Effector CD8-positive, alpha-beta T cell (primary cell): Measurements from ENCODE around the gene TEKTIP1.
"Not testable (repeated sequence)": the region's sequence is repeated elsewhere in the genome, so short reads cannot be mapped to it uniquely, and the experiment has no call there.

Source experiments
- DNase-seq: peaks from one replicate; lab custom pipeline; 2025; lab: John Stamatoyannopoulos, UW

The TEKTIP1 gene

DNA sequence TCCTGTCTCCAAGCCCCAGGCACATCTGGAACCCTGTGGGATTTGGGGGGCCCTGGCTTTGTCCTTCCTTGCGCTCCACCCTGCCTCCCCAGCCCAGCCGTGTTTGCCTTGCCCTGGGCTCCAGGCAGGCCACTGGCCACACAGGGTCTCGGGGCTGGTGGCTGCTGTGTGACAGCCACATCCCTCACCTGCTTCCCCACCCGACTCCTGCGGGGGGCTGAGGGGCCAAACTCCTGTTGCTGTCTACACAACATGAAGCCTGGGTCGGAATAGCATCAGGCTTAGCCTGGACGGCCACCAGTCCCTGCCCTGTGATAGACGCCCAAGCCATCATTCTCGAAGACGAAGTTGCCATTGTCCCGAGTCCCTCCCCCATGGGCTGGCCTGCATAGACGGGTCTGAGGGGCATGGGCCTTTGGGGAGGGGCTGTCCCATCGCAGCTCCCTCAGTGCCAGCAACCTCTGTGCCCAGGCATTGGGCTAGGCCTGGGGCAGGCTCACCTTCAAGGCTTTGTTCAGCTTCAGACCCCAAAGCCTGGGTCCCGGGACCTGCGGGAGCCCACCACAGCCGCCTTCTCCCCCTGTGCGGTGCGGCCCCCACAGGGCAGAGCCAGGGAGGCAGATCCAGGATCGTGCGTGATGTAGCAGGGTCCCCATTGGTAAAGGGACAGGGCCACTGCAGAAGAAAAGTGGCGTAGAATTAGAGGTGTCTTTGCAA is 15.5 kb upstream of the TEKTIP1 start:
- no peak for DNase-seq

DNA sequence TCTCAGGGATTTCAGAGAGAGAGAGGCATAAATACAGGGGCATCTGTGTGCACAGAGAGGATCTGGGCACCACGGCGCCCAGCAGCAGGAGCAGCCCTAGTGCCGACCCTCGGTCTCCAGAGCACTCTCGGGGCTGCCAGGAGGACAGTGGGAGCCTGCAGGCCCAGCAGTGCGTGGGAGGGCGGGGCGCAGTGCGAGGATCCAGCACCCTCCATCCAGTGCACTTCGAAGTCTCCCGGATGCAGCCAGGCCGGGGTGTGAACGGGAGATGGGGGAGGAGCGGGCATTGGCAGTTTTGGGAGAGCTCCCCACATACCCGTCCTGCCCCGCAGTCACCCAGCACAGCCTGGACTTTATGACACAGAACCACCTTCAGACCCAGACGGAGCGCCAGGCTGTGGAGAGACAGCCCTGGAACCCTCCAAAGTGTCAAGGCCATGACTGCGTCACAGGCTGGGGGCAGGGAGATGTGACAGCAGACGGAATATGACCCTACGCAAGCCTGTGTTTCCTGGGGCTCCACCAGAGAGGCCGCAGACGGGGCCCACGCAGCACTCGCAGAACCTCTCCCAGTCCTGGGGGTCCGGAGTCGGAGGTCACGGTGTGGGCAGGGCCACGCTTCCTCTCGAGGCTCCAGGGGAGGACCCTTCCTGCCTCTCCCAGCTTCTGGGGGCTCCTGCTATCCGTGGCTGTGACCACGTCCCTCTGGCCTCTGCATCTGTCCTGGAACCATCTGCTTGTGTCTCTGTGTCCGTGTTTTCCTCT is 14.7 kb upstream of the TEKTIP1 start:
- DNase-seq, result no peak

DNA sequence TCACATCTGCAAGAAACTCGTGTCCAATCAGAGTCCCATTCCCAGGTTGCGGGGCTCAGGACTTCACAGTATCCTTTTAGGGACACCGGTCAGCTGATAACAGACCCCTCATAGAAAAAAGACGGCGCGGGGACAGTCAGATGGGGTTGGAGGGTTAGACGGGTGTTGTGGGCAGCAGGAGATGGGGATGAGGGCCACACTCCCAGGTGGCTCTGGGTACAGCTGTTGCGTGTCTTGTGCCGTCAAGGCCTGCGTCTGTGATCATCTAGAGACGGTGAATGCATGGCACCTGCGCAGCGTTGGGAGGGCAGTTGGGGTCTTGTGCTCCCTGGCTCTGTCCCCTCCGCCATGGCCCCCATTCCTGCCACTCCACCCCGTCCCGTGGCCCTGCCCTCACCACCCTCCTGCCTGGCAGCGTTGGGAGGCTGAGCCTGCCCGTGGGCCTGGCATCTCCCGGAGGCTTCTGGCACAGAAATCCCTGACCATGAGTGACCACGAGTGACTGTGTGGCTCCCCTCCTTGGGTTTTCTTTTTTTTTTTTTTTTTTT is 14.0 kb upstream of the TEKTIP1 start:
- no peak for DNase-seq

DNA sequence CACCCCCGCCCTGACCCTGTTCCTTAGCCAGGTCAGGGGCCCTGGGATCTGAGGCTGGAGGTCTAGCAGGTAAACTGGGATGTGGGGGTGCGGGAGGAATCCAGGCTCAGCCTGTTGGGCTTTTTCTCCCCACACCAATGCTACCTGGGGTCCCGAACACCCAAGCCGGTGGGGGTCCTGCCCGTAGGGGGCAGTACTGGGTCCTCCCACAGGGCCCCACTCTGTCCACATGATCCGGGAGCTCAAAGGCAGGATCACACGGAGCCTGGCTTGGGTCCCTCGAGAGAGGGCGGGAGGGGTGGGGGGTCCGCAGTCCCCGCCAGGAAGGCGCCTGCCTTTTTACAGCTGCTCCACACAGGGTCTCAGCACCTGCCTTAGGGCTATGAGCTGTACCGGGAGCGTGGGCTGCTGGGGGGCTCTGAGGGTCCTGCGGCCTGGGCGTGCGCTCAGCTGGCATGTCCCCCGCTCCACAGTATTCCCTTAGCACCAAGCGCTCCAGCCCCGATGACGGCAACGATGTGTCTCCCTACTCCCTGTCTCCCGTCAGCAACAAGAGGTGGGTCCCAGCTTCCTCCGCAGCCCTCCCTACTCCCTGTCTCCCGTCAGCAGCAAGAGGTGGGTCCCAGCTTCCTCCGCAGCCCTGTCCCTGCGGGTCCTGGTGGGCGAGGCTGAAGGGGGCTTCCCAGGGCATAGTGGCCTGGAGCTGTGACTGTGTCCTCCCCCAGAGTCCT is 12.3 kb upstream of the TEKTIP1 start:
- no peak for DNase-seq

DNA sequence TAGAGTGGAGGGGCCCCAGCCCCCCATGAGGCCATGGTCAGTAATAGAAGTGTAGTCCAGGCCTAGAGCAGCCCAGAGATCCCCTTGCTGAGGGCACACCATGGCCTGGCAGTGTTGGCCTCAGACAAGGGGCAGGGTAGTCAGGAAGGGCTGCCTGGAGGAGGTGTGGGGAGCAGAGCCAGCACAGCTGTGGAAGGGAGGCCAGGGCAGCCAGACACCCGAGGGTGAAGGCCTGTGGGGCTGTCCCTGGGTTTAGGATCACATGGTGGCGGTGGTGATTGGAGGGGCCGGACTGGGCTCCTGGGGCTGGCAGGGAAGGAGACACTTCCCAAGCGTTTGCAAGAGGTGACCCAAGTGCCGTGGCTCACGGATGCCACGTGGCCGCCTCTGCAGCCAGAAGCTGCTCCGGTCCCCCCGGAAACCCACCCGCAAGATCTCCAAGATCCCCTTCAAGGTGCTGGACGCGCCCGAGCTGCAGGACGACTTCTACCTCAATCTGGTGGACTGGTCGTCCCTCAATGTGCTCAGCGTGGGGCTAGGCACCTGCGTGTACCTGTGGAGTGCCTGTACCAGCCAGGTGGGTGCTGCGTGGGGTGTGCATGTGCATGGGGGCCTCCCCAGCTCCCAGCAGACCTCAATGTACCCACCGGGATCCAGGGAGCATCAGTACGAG is 11.6 kb upstream of the TEKTIP1 start:
- no peak for DNase-seq

DNA sequence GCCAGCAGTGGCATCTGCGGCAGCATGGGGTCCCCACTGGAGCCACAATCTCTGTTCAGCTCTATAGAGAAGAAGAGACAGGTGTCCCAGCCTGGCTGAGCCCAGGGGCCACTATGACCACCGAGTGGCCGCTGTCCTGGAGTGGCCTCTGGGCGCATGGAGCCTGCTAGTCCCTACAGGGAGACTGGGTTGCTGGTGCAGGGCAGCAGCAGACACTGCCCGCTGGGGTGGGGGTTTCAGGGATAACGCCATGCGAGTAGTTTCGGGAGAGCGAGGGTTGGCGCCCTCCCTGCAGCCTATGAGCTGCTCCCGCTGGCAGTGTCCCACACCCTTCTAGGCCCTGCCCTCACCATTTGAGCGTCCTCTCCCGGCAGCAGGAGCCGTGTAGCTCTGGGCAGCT is 10.9 kb upstream of the TEKTIP1 start:
- no peak for DNase-seq

DNA sequence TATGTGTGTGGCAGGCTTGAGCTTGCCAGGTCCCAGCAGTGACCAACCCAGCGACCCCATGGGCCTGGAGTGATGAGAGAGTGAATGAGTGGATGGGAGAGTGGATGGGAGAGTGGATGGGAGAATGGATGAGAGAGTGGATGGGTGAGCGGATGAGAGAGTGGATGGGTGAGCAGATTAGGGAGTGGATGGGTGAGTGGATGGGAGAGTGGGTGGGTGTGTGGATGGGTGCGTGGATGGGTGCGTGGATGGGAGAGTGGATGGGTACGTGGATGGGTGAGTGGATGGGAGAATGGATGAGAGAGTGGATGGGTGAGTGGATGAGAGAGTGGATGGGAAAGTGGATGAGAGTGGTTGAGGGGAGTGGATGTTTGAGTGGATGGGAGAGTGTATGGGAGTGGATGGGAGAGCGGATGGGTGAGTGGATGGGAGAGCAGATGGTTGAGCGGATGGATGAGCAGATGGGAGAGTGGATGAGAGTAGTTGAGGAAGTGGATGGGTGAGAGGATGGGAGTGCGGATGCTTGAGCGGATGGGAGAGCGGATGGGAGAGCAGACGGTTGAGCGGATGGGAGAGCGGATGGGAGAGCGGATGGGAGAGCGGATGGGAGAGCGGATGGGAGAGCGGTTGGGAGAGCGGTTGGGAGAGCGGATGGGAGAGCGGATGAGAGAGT is 10.3 kb upstream of the TEKTIP1 start:
- no peak for DNase-seq

DNA sequence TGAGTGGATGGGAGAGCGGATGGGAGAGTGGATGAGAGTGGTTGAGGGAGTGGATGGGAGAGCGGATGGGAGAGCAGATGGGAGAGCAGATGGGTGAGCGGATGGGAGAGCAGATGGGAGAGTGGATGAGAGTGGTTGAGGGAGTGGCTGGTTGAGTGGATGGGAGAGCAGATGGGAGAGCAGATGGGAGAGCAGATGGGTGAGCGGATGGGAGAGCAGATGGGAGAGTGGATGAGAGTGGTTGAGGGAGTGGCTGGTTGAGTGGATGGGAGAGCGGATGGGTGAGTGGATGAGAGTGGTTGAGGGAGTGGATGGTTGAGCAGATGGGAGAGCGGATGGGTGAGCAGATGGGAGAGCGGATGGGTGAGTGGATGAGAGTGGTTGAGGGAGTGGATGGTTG is 9.7 kb upstream of the TEKTIP1 start:
- DNase-seq, result not testable (repeated sequence)

DNA sequence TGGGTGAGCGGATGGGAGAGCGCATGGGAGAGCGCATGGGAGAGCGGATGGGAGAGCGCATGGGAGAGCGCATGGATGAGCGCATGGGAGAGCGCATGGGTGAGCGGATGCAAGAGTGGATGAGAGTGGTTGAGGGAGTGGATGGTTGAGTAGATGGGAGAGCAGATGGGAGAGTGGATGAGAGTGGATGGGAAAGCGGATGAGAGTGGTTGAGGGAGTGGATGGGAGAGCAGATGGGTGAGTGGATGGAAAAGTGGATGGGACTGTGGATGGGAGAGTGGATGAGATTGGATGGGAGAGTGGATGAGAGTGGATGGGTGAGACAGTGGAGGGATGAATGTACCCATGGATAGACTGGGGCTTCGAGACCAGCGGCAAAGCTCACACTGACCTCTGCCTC is 8.6 kb upstream of the TEKTIP1 start:
- no peak for DNase-seq

DNA sequence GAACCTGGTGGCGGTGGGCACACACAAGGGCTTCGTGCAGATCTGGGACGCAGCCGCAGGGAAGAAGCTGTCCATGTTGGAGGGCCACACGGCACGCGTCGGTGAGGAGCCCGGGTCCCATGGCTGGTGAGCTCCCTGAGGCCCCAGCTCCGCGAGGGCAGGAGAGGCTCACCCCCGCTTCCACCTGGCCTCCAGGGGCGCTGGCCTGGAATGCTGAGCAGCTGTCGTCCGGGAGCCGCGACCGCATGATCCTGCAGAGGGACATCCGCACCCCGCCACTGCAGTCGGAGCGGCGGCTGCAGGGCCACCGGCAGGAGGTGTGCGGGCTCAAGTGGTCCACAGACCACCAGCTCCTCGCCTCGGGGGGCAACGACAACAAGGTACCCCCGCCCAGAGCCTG is 7.3 kb upstream of the TEKTIP1 start:
- no peak for DNase-seq

DNA sequence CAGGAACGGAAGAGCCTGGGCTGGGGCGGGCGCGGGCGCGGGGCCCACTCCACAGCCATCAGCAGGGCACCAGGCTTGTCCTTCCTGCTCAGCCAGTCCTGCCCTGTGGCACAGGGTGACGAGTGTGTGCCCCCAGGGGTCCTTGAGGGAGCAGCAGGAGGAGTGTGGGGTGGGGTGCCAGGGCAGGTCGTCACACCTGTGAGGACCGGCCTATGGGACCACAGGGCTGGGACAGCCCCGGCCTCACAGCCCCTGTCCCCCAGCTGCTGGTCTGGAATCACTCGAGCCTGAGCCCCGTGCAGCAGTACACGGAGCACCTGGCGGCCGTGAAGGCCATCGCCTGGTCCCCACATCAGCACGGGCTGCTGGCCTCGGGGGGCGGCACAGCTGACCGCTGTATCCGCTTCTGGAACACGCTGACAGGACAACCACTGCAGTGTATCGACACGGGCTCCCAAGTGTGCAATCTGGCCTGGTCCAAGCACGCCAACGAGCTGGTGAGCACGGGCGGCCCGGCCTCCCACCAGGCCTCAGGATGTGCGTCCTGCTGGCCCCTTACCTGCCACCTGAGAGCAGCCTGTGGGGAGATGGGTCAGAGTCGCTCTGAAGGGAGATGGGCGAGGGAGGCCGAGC is 6.7 kb upstream of the TEKTIP1 start:
- no peak for DNase-seq

DNA sequence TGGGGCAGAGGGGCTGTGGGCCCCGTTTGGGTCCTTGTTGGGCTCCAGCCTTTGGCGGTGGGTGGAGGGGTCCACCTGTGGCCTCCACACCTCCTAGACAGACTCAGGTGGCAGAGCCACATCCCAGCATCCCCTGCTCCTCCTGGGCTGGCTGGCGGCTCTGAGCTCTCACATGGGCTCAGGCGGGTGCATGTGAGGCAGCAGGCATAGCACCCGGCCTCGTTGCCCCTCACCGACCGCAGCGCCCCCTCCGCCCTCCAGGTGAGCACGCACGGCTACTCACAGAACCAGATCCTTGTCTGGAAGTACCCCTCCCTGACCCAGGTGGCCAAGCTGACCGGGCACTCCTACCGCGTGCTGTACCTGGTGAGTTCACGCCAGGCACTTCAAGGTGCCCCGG is 5.9 kb upstream of the TEKTIP1 start:
- DNase-seq, result no peak

DNA sequence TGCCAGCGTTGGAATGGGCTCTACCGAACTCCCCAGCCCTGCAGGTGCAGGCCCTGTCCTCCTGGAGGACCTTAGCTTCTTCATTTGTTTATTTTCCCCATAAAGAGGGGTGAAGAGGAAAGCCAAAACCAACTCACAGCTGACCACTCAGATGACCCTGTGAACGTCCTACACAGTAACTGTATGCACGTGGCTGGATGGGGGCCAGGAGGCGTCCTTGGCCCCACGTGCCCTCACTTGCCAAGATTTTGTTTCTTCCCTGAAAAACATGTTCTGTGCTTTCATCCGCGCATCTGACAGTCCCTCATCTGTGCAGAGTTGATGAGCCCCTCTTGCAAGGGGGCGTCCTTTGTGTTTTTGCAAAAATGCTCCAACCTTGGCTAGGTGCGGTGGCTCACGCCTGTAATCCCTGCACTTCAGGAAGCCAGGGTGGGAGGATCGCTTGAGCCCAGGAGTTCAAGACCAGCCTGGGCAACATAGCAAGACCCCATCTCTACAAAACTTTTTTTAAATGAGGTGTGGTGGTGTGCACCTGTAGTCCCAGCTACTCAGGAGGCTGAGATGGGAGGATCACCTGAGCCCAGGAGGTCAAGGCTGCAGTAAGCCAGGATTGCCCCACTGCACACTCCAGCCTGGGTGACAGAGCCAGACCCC is 5.3 kb upstream of the TEKTIP1 start:
- DNase-seq, result no peak

DNA sequence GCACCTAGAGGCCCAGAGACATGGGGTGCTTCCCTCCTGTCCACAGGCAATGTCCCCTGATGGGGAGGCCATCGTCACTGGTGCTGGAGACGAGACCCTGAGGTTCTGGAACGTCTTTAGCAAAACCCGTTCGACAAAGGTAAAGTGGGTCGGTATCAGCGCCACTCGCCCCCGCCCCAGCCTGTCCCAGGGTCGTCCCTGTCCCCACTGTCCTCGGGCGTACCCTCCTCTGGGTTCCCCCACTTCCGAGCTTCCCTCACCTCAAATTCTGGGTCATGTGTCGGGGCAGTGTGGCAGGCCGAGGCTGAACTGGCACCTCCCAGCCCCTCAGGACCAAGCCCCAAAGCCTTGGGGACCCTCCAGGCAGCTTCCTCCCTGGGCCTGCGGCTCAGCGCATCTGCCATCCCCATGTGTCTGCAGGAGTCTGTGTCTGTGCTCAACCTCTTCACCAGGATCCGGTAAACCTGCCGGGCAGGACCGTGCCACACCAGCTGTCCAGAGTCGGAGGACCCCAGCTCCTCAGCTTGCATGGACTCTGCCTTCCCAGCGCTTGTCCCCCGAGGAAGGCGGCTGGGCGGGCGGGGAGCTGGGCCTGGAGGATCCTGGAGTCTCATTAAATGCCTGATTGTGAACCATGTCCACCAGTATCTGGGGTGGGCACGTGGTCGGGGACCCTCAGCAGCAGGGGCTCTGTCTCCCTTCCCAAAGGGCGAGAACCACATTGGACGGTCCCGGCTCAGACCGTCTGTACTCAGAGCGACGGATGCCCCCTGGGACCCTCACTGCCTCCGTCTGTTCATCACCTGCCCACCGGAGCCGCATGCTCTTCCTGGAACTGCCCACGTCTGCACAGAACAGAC is 4.4 kb upstream of the TEKTIP1 start:
- no peak for DNase-seq

DNA sequence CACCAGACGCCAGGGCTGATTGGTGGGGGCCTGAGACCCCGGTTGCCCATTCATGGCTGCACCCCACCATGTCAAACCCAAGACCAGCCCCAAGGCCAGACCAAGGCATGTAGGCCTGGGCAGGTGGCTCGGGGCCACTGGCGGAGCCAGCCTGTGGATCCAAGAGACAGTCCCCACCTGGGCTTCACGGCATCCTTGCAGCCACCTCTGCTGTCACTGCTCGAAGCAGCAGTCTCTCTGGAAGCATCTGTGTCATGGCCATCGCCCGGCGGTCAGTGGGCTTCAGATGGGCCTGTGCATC is 3.8 kb upstream of the TEKTIP1 start:
- no peak for DNase-seq

DNA sequence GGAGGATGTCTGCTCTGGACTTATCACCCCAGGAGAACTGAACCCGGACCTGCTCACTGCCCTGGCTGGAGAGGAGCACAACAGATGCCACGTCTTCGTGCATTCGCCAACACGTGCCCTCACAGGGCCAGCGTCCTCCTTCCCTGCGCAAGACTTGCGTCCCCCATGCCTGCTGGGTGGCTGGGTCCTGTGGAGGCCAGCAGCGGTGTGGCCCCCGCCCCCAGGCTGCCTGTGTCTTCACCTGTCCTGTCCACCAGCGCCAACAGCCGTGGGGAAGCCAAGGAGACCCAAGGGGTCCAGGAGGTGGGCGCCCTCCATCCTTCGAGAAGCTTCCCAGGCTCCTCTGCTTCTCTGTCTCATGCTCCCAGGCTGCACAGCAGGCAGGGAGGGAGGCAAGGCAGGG is 3.4 kb upstream of the TEKTIP1 start:
- no peak for DNase-seq

DNA sequence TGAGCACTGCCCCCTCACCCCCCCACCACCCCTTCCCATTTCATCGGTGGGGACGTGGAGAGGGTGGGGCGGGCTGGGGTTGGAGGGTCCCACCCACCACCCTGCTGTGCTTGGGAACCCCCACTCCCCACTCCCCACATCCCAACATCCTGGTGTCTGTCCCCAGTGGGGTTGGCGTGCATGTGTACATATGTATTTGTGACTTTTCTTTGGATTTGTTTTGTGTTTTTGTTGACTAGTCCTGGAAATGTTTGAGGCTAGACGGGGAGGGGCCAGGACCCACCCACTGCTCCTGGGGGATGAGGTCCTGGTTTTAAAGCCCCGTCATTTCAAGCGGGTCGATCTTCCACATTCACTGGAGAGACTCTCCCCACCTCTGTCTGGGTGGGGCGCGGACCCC is 3.0 kb upstream of the TEKTIP1 start:
- no peak for DNase-seq

DNA sequence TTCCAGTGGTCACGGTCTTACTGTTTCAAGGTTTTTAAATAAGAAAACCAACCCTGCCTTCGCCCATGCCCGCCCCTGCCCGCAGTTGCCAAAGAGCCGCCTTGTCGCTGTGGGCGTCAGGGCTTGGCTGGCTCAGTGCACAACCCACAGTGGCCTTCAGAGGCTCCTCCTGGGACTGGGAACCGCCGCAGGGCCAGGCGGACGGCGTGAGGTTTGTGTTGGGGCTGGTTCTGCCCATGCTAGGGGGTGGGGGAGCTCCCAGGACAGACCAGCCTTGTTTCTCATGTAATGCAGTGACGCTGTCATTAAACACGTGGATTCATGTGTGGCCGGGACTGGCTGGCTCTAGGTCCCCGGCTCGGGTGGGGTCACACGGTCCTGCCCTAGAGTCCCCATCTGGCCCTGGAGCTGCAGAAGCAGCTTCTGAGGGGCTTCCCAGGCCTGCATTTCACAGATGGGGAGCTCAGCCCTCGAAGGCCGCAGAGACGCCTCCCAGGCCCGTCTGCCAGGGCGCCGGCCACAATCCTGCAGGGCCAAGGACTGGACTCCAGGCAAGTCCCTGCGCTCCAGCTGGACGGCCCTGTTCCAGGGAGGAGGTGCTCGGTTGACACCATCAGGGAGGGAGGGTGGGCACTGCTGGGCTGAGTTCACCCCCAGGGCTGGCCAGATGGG is 2.4 kb upstream of the TEKTIP1 start:
- DNase-seq, result no peak

DNA sequence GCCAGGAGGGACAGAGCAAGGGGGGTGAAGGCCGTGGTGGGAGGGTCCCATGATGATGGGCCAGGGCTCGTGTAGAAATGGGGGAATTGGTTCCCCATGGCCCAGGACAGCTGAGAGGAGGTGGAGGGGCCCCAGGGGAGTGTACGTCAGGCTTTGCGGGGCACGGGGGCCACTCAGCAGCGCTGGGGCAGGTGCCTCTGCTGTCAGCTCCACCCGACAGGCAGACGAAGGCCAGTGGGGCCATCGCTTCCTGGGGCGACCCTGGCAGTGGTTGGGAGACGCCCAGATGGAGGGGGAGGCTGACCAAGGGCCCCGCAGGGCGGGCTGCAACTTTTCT is 1.9 kb upstream of the TEKTIP1 start:
- no peak for DNase-seq
